Activated B cell treated with CpG ODN at 0.5 μM for 24 hours (primary cell): ENCODE results near the gene MED27. TPM values are rescaled to one million over a fixed set of nuclear protein-coding genes. Genes with fewer than 3 reads are reported as not detected.

Source experiments
- ATAC-seq: fragments of 200-7000 bp; cut with Tn5 transposase; one replicate; pipeline ENCODE4 v1.10.0; 2021; ENCODE audit warnings: low read depth, mild to moderate bottlenecking, moderate library complexity
- CTCF ChIA-PET: fragments of 350-600 bp; sonication (Branson Sonifier 250); formaldehyde crosslinking; loops from one replicate; lab custom pipeline; 2021; ENCODE audit warnings: antibody characterized with exemption; lab: Charles Lee
- POLR2A ChIA-PET: fragments of 350-600 bp; sonication (Branson Sonifier 250); formaldehyde crosslinking; loops from one replicate; lab custom pipeline; 2021; ENCODE audit warnings: antibody characterized with exemption; lab: Charles Lee
- DNase-seq: peaks from one replicate; pipeline ENCODE4 v3.0.0; 2022
- H3K27ac Mint-ChIP-seq: one replicate; pipeline ENCODE4 v1.8.0; 2020; ENCODE audit warnings: mixed read lengths
- H3K27me3 Mint-ChIP-seq: one replicate; pipeline ENCODE4 v1.8.0; 2021; ENCODE audit warnings: mixed read lengths
- H3K36me3 Mint-ChIP-seq: one replicate; pipeline ENCODE4 v1.8.0; 2021; ENCODE audit warnings: low read depth, mixed read lengths
- H3K4me1 Mint-ChIP-seq: one replicate; pipeline ENCODE4 v1.8.0; 2021; ENCODE audit warnings: mixed read lengths
- H3K4me3 Mint-ChIP-seq: one replicate; pipeline ENCODE4 v1.8.0; 2020; ENCODE audit warnings: mild to moderate bottlenecking, mixed read lengths
- H3K9me3 Mint-ChIP-seq: one replicate; pipeline ENCODE4 v1.8.0; 2020; ENCODE audit warnings: mixed read lengths
- CTCF ChIP-seq: fragments of 200-600 bp; IDR thresholded peaks from one replicate; pipeline ENCODE4 v1.8.0; 2022; ENCODE audit warnings: antibody characterized with exemption, mild to moderate bottlenecking
- intact Hi-C: fragments of 100-400 bp; cut with micrococcal nuclease; formaldehyde crosslinking; loops from one replicate; pipeline ENCODE4 v1.15.1; 2024
- total RNA-seq: library from RNA; stranded (reverse); gene quantifications from 2 replicates; pipeline ENCODE4 v1.2.3, GENCODE V29; 2022

Gene MED27, protein sequence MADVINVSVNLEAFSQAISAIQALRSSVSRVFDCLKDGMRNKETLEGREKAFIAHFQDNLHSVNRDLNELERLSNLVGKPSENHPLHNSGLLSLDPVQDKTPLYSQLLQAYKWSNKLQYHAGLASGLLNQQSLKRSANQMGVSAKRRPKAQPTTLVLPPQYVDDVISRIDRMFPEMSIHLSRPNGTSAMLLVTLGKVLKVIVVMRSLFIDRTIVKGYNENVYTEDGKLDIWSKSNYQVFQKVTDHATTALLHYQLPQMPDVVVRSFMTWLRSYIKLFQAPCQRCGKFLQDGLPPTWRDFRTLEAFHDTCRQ
- total RNA-seq, result 18.8 and 24.5 TPM in 2 replicates

- peaks cover 7% of the 10 kb centered on the region for H3K27me3 Mint-ChIP-seq
- ATAC-seq (peak; percentile 99), DNase-seq (peak; percentile 88)
- H3K4me1 Mint-ChIP-seq, result peaks cover 30% of the 10 kb centered on the region
- peak within 1 kb of the TSS; percentile 93 for H3K4me3 Mint-ChIP-seq
- peaks cover 38% of the 10 kb centered on the region for H3K36me3 Mint-ChIP-seq
- H3K9me3 Mint-ChIP-seq, result no peaks in the 10 kb centered on the region
- no peak for TF ChIP-seq CTCF
- intact Hi-C loops, result loop anchor here (1.0 to 5.0 kb wide), 5 partner anchors 81 to 1502 kb away; partner anchors contain the start of genes FUBP3, GTF3C4 and NUP214
- peak within 1 kb of the TSS; percentile 81 for H3K27ac Mint-ChIP-seq
- CTCF ChIA-PET, result no interaction called here
- POLR2A ChIA-PET, result interaction anchor here (0.6 to 1.1 kb wide), 4 partner anchors 27 to 806 kb away, joined by 3 to 5 read pairs (median 4); partner anchors contain the start of gene NTNG2
Observed at GRCh38 chr9:132079391-132080091, at the start of gene MED27. MED27 (minus strand) TSS chr9:132079867; CDS start chr9:132079844, 23 bp downstream.

- no peak for ATAC-seq
- Mint-ChIP-seq H3K27ac (no peak overlapping the region), H3K36me3 (no peaks in the 10 kb centered on the region), H3K4me3 (no peak overlapping the region), H3K27me3 (peaks cover 70% of the 10 kb centered on the region), H3K9me3 (no peaks in the 10 kb centered on the region), H3K4me1 (peaks cover 3% of the 10 kb centered on the region)
- DNase-seq, result no peak
- ChIA-PET POLR2A (no interaction called here), CTCF (no interaction called here)
- no peak for TF ChIP-seq CTCF
- intact Hi-C loops, result no loop called here
Observed at GRCh38 chr9:132127888-132128534, 48.3 kb upstream of the MED27 start.

GRCh38 chr9:132126680-132127236 is 47.1 kb upstream of the MED27 start:
- H3K27ac Mint-ChIP-seq, result no peak overlapping the region
- peak overlapping the region; percentile 46 for H3K4me3 Mint-ChIP-seq
- H3K36me3 Mint-ChIP-seq, result no peaks in the 10 kb centered on the region
- DNase-seq, result no peak
- intact Hi-C loops, result no loop called here
- CTCF ChIA-PET, result no interaction called here
- no peak for TF ChIP-seq CTCF
- POLR2A ChIA-PET, result no interaction called here
- H3K27me3 Mint-ChIP-seq, result peaks cover 69% of the 10 kb centered on the region
- peaks cover 3% of the 10 kb centered on the region for H3K4me1 Mint-ChIP-seq
- H3K9me3 Mint-ChIP-seq, result no peaks in the 10 kb centered on the region
- ATAC-seq, result no peak

DNA sequence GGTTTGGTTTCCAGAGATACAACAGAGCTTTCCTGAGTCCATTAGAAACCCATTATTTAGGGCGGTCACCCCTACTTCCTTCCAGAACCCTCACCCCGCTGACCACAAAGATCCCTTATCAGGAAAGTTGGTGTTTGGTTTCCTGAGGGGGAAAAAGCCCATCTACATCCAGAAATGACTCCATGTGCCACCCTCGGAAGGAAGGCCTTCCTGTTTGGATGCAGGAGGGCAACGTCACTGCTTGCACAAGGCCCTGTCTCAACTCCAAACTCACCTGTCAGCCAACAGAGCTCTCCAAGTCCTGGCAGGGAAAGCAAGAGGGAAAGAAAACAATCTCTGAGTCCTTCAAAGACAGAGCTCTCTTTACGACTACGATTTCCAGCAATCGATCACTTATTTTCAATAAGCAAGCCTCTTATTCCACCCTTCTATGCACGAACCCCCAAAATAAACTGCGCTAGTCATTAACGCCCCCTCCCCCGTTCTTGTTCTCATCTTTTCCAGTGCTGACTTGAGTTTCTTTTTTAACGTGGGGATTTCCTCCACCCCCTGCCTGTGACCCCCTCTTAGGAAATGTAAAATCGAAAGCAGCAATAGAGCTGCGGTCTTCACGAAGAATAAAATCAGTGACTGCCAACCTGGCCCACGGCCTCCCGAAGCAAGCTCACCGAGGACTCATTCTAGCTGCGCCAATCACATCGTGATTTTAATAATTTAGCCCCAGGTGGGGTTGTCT is 46.4 kb upstream of the MED27 start:
- Mint-ChIP-seq H3K4me1 (peaks cover 3% of the 10 kb centered on the region), H3K36me3 (no peaks in the 10 kb centered on the region), H3K9me3 (no peaks in the 10 kb centered on the region), H3K4me3 (peak overlapping the region; percentile 46), H3K27ac (no peak overlapping the region), H3K27me3 (peaks cover 67% of the 10 kb centered on the region)
- TF ChIP-seq CTCF, result no peak
- ATAC-seq (no peak), DNase-seq (no peak)
- ChIA-PET CTCF (no interaction called here), POLR2A (no interaction called here)
- intact Hi-C loops, result no loop called here
